ENCODE results near the gene RNF128. TPM values are rescaled to one million over a fixed set of nuclear protein-coding genes. Genes with fewer than 3 reads are reported as not detected.
A peak's percentile ranks its signal among the peaks of the same experiment; 100 is the strongest.

The RNF128 gene
- total and polyA plus RNA-seq, 2 of the 13 experiments (the other 11 are each of a cell fraction or from before 2014, with no cell fraction given): 18.5 to 43.5 TPM

DNA sequence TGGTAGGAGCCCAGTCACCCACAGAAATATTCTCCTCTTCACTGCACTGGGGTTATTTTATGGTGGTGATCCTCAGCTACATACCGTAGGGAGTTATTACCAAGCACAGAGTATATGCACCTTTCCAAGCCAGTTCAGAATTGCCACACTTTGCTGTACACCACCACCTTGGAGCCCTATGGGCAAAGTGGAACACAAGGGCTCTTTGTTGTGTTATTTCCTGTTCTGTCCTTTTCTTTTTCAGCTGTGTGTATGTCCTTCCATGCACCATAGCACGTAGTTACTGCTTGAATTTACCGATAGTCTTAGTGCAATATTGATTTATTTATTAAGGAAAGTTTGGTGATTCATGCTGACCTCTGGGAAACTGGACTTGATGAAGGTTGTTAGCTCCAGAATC is 8.3 kb downstream of the RNF128 start (continued):
- TF ChIP-seq MAFK (conservative IDR thresholded peaks at IDR 0.05 in 1 of 2, IDR thresholded peaks at IDR 0.05 in 1 of 2; ENCODE audit: low read length in 2 of 2): no peak
- no peak for TF ChIP-seq SIN3A (IDR thresholded peaks at IDR 0.05; ENCODE audit: borderline replicate concordance, low read depth, low read length)
- TF ChIP-seq ZBTB1 (CRISPR knock-in tag; IDR thresholded peaks at IDR 0.05; ENCODE audit: borderline replicate concordance): no peak
- TF ChIP-seq EZH2 (conservative IDR thresholded peaks at IDR 0.05; ENCODE audit: low read depth, low read length): no peak
- TF ChIP-seq ZSCAN12 (CRISPR knock-in tag; IDR thresholded peaks at IDR 0.05): no peak
- TF ChIP-seq ZNF44 (CRISPR knock-in tag; IDR thresholded peaks at IDR 0.05): no peak
- TF ChIP-seq, protein P1, sequence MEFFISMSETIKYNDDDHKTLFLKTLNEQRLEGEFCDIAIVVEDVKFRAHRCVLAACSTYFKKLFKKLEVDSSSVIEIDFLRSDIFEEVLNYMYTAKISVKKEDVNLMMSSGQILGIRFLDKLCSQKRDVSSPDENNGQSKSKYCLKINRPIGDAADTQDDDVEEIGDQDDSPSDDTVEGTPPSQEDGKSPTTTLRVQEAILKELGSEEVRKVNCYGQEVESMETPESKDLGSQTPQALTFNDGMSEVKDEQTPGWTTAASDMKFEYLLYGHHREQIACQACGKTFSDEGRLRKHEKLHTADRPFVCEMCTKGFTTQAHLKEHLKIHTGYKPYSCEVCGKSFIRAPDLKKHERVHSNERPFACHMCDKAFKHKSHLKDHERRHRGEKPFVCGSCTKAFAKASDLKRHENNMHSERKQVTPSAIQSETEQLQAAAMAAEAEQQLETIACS (CRISPR knock-in tag; IDR thresholded peaks at IDR 0.05): no peak
- peak; percentile 58 for TF ChIP-seq SAP130 (CRISPR knock-in tag; IDR thresholded peaks at IDR 0.05; ENCODE audit: low read depth)
- TF ChIP-seq ZNF891 (CRISPR knock-in tag; IDR thresholded peaks at IDR 0.05): no peak
- TF ChIP-seq, protein P2, sequence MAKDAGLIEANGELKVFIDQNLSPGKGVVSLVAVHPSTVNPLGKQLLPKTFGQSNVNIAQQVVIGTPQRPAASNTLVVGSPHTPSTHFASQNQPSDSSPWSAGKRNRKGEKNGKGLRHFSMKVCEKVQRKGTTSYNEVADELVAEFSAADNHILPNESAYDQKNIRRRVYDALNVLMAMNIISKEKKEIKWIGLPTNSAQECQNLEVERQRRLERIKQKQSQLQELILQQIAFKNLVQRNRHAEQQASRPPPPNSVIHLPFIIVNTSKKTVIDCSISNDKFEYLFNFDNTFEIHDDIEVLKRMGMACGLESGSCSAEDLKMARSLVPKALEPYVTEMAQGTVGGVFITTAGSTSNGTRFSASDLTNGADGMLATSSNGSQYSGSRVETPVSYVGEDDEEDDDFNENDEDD (CRISPR knock-in tag; IDR thresholded peaks at IDR 0.05; ENCODE audit: borderline replicate concordance): no peak
- TF ChIP-seq ATAD3A (CRISPR knock-in tag; IDR thresholded peaks at IDR 0.05): no peak
- no peak for TF ChIP-seq ZNF10 (CRISPR knock-in tag; IDR thresholded peaks at IDR 0.05; ENCODE audit: borderline replicate concordance, low read depth)
- TF ChIP-seq ZNF430 (CRISPR knock-in tag; IDR thresholded peaks at IDR 0.05): no peak
- TF ChIP-seq IRF2 (CRISPR knock-in tag; IDR thresholded peaks at IDR 0.05): 0 out of 2 replicates have a peak, but pooled peaks have one; percentile 13
- no peak for TF ChIP-seq HNRNPUL1 (IDR thresholded peaks at IDR 0.05; ENCODE audit: low read depth, low read length)
- TF ChIP-seq, protein P3, sequence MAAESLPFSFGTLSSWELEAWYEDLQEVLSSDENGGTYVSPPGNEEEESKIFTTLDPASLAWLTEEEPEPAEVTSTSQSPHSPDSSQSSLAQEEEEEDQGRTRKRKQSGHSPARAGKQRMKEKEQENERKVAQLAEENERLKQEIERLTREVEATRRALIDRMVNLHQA (CRISPR knock-in tag; IDR thresholded peaks at IDR 0.05): no peak
- TF ChIP-seq RBAK (CRISPR knock-in tag; IDR thresholded peaks at IDR 0.05): no peak
- TF ChIP-seq, protein P4, sequence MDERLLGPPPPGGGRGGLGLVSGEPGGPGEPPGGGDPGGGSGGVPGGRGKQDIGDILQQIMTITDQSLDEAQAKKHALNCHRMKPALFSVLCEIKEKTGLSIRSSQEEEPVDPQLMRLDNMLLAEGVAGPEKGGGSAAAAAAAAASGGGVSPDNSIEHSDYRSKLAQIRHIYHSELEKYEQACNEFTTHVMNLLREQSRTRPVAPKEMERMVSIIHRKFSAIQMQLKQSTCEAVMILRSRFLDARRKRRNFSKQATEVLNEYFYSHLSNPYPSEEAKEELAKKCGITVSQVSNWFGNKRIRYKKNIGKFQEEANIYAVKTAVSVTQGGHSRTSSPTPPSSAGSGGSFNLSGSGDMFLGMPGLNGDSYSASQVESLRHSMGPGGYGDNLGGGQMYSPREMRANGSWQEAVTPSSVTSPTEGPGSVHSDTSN (CRISPR knock-in tag; IDR thresholded peaks at IDR 0.05): no peak
- TF ChIP-seq, protein P5, sequence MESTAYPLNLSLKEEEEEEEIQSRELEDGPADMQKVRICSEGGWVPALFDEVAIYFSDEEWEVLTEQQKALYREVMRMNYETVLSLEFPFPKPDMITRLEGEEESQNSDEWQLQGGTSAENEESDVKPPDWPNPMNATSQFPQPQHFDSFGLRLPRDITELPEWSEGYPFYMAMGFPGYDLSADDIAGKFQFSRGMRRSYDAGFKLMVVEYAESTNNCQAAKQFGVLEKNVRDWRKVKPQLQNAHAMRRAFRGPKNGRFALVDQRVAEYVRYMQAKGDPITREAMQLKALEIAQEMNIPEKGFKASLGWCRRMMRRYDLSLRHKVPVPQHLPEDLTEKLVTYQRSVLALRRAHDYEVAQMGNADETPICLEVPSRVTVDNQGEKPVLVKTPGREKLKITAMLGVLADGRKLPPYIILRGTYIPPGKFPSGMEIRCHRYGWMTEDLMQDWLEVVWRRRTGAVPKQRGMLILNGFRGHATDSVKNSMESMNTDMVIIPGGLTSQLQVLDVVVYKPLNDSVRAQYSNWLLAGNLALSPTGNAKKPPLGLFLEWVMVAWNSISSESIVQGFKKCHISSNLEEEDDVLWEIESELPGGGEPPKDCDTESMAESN (CRISPR knock-in tag; conservative IDR thresholded peaks at IDR 0.05): no peak
- TF ChIP-seq ZNF776 (CRISPR knock-in tag; IDR thresholded peaks at IDR 0.05): no peak
- TF ChIP-seq MAFF (IDR thresholded peaks at IDR 0.05; ENCODE audit: low read depth, low read length): no peak
- TF ChIP-seq, protein P6, sequence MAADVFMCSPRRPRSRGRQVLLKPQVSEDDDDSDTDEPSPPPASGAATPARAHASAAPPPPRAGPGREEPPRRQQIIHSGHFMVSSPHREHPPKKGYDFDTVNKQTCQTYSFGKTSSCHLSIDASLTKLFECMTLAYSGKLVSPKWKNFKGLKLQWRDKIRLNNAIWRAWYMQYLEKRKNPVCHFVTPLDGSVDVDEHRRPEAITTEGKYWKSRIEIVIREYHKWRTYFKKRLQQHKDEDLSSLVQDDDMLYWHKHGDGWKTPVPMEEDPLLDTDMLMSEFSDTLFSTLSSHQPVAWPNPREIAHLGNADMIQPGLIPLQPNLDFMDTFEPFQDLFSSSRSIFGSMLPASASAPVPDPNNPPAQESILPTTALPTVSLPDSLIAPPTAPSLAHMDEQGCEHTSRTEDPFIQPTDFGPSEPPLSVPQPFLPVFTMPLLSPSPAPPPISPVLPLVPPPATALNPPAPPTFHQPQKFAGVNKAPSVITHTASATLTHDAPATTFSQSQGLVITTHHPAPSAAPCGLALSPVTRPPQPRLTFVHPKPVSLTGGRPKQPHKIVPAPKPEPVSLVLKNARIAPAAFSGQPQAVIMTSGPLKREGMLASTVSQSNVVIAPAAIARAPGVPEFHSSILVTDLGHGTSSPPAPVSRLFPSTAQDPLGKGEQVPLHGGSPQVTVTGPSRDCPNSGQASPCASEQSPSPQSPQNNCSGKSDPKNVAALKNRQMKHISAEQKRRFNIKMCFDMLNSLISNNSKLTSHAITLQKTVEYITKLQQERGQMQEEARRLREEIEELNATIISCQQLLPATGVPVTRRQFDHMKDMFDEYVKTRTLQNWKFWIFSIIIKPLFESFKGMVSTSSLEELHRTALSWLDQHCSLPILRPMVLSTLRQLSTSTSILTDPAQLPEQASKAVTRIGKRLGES (CRISPR knock-in tag; IDR thresholded peaks at IDR 0.05; ENCODE audit: borderline replicate concordance): no peak
- TF ChIP-seq MEIS2 (CRISPR knock-in tag; IDR thresholded peaks at IDR 0.05): no peak
- TF ChIP-seq ZNF879 (CRISPR knock-in tag; IDR thresholded peaks at IDR 0.05): no peak

Measured in HepG2 (cell line).